IMR-90 (cell line): Measurements from ENCODE around the gene POFUT1. TPM values are rescaled to one million over a fixed set of nuclear protein-coding genes. Genes with fewer than 3 reads are reported as not detected.

Experiments used
- ATAC-seq: fragments of 200-7000 bp; cut with Tn5 transposase; 2 replicates; pipeline ENCODE4 v1.9.1; 2020; ENCODE audit warnings: low read depth, mild to moderate bottlenecking, moderate library complexity
- BruUV-seq: library from RNA; stranded (reverse); fragments of 400-500 nt; replicated peaks from 2 replicates; lab custom pipeline; 2021; lab: Mats Ljungman, UMichigan
- CTCF ChIA-PET: fragments of 300-600 bp; formaldehyde crosslinking; extraction: SDS; loops from one replicate; lab custom pipeline; 2021; ENCODE audit warnings: antibody characterized with exemption; lab: Yijun Ruan, JAX
- POLR2A ChIA-PET: fragments of 300-600 bp; sonication (Branson Sonifier 250); formaldehyde crosslinking; loops from one replicate; lab custom pipeline; 2022; ENCODE audit warnings: antibody characterized with exemption; ENCODE audit not compliant: unreplicated experiment; lab: Charles Lee
- DNase-seq: peaks from one replicate; pipeline ENCODE4 v3.0.0; 2013
- H2AFZ ChIP-seq: replicated peaks from 2 replicates; pipeline ENCODE3; 2013; ENCODE audit warnings: low read length, mild to moderate bottlenecking; ENCODE audit not compliant: poor library complexity
- H2AK5ac ChIP-seq: 2 replicates; pipeline ENCODE4 v1.6.1; 2013; ENCODE audit warnings: low read depth, low read length, inconsistent platforms
- H2AK9ac ChIP-seq: replicated peaks from 2 replicates; pipeline ENCODE3; 2013; ENCODE audit warnings: mild to moderate bottlenecking, low read depth, low read length, moderate library complexity; ENCODE audit not compliant: poor library complexity
- H2BK120ac ChIP-seq: 2 replicates; pipeline ENCODE4 v1.6.1; 2013; ENCODE audit warnings: low read depth, low read length, inconsistent platforms
- H2BK15ac ChIP-seq: 3 replicates; pipeline ENCODE4 v1.6.1; 2013; ENCODE audit warnings: low read depth, low read length, inconsistent platforms
- H2BK20ac ChIP-seq: 2 replicates; pipeline ENCODE4 v1.6.1; 2013; ENCODE audit warnings: low read depth, mild to moderate bottlenecking, inconsistent platforms, low read length, moderate library complexity
- H2BK5ac ChIP-seq: 2 replicates; pipeline ENCODE4 v1.6.1; 2013; ENCODE audit warnings: mild to moderate bottlenecking, low read depth, low read length, inconsistent platforms; ENCODE audit not compliant: poor library complexity, severe bottlenecking
- H3K14ac ChIP-seq: replicated peaks from 2 replicates; pipeline ENCODE4 v1.6.1; 2013; ENCODE audit warnings: low read depth, low read length, inconsistent platforms
- H3K18ac ChIP-seq: 2 replicates; pipeline ENCODE4 v1.6.1; 2013; ENCODE audit warnings: low read depth, low read length, control low read depth
- H3K23ac ChIP-seq: 2 replicates; pipeline ENCODE4 v1.6.1; 2013; ENCODE audit warnings: low read depth, low read length, inconsistent platforms
- H3K27ac ChIP-seq: 2 replicates; pipeline ENCODE4 v1.5.1; 2013; ENCODE audit warnings: mild to moderate bottlenecking, control low read depth, low read length; ENCODE audit not compliant: insufficient read depth
- H3K27me3 ChIP-seq: 2 replicates; pipeline ENCODE4 v1.6.1; 2013; ENCODE audit warnings: low read length; ENCODE audit not compliant: control insufficient read depth, insufficient read depth
- H3K36me3 ChIP-seq: 2 replicates; pipeline ENCODE4 v1.6.1; 2013; ENCODE audit warnings: low read length, mixed read lengths; ENCODE audit not compliant: control insufficient read depth, insufficient read depth
- H3K4ac ChIP-seq: 2 replicates; pipeline ENCODE4 v1.6.1; 2013; ENCODE audit warnings: low read depth, low read length, inconsistent platforms
- H3K4me1 ChIP-seq: 2 replicates; pipeline ENCODE4 v1.6.1; 2013; ENCODE audit warnings: low read length, mixed read lengths; ENCODE audit not compliant: control insufficient read depth, insufficient read depth
- H3K4me2 ChIP-seq: 2 replicates; pipeline ENCODE4 v1.6.1; 2013; ENCODE audit warnings: low read depth, mild to moderate bottlenecking, control low read depth, low read length, moderate library complexity
- H3K4me3 ChIP-seq: 2 replicates; pipeline ENCODE4 v1.5.1; 2013; ENCODE audit warnings: low read depth, mild to moderate bottlenecking, control low read depth, low read length, moderate library complexity; ENCODE audit not compliant: insufficient read depth
- H3K56ac ChIP-seq: 2 replicates; pipeline ENCODE4 v1.6.1; 2013; ENCODE audit warnings: low read length, inconsistent platforms; ENCODE audit not compliant: insufficient read depth; ENCODE audit errors: extremely low read depth
- H3K79me1 ChIP-seq, 2 experiments: 2 replicates each; pipeline ENCODE4 v1.6.1; 2013; ENCODE audit warnings: low read length in 2 of 2, inconsistent platforms in 1 of 2, low read depth in 1 of 2
- H3K9ac ChIP-seq: 2 replicates; pipeline ENCODE4 v1.6.1; 2013; ENCODE audit warnings: low read depth, low read length, control low read depth
- H3K9me1 ChIP-seq: 2 replicates; pipeline ENCODE4 v1.6.1; 2013; ENCODE audit warnings: low read length, inconsistent platforms; ENCODE audit not compliant: insufficient read depth
- H3K9me3 ChIP-seq: 2 replicates; pipeline ENCODE4 v1.6.1; 2013; ENCODE audit warnings: low read length; ENCODE audit not compliant: control insufficient read depth, insufficient read depth
- H4K20me1 ChIP-seq: 2 replicates; pipeline ENCODE4 v1.6.1; 2013; ENCODE audit warnings: low read length, inconsistent platforms; ENCODE audit not compliant: insufficient read depth
- H4K5ac ChIP-seq: 2 replicates; pipeline ENCODE4 v1.6.1; 2013; ENCODE audit warnings: mild to moderate bottlenecking, low read depth, low read length, control low read depth
- H4K8ac ChIP-seq, 2 experiments: 2 replicates each; pipeline ENCODE4 v1.6.1; 2013; ENCODE audit warnings: low read depth in 2 of 2, low read length in 2 of 2, control low read depth in 1 of 2, inconsistent platforms in 1 of 2
- H4K91ac ChIP-seq: 2 replicates; pipeline ENCODE4 v1.6.1; 2013; ENCODE audit warnings: low read depth, low read length, inconsistent platforms; ENCODE audit not compliant: insufficient read depth
- BHLHE40 ChIP-seq: fragments of 150-350 bp; IDR thresholded peaks from 2 replicates; pipeline ENCODE4 v1.6.1; 2016; ENCODE audit warnings: mild to moderate bottlenecking, low read depth, low read length
- CEBPB ChIP-seq: IDR thresholded peaks from 2 replicates; pipeline ENCODE4 v1.6.1; 2012; ENCODE audit warnings: low read depth, low read length, improper control_type of control experiment
- CHD1 ChIP-seq: IDR thresholded peaks from 2 replicates; pipeline ENCODE4 v1.6.1; 2012; ENCODE audit warnings: low read depth, low read length, improper control_type of control experiment
- CTCF ChIP-seq: conservative IDR thresholded peaks from 2 replicates; pipeline ENCODE4 v1.5.1; 2012; ENCODE audit warnings: mild to moderate bottlenecking, low read depth, low read length, improper control_type of control experiment
- ELK1 ChIP-seq: fragments of 150-350 bp; IDR thresholded peaks from 2 replicates; pipeline ENCODE4 v1.6.1; 2016; ENCODE audit warnings: low read depth, mild to moderate bottlenecking, low read length, moderate library complexity, borderline replicate concordance
- FOS ChIP-seq: fragments of 150-350 bp; IDR thresholded peaks from 2 replicates; pipeline ENCODE4 v1.6.1; 2016; ENCODE audit warnings: low read depth, low read length
- MAFK ChIP-seq: IDR thresholded peaks from 2 replicates; pipeline ENCODE4 v1.6.1; 2012; ENCODE audit warnings: low read depth, low read length, improper control_type of control experiment
- MAZ ChIP-seq: IDR thresholded peaks from 2 replicates; pipeline ENCODE4 v1.6.1; 2012; ENCODE audit warnings: low read depth, mild to moderate bottlenecking, low read length, improper control_type of control experiment, moderate library complexity, borderline replicate concordance
- MXI1 ChIP-seq: IDR thresholded peaks from 2 replicates; pipeline ENCODE4 v1.6.1; 2012; ENCODE audit warnings: low read depth, mild to moderate bottlenecking, low read length, moderate library complexity, borderline replicate concordance
- NFE2L2 ChIP-seq: fragments of 150-350 bp; IDR thresholded peaks from 2 replicates; pipeline ENCODE4 v1.6.1; 2016; ENCODE audit warnings: low read depth, mild to moderate bottlenecking, low read length
- POLR2A ChIP-seq: IDR thresholded peaks from 2 replicates; pipeline ENCODE4 v1.6.1; 2012; ENCODE audit warnings: mild to moderate bottlenecking, low read depth, low read length
- RAD21 ChIP-seq: IDR thresholded peaks from 2 replicates; pipeline ENCODE4 v1.6.1; 2012; ENCODE audit warnings: low read length, improper control_type of control experiment
- RCOR1 ChIP-seq: IDR thresholded peaks from 2 replicates; pipeline ENCODE4 v1.6.1; 2012; ENCODE audit warnings: mild to moderate bottlenecking, low read length, improper control_type of control experiment; ENCODE audit not compliant: insufficient replicate concordance
- RFX5 ChIP-seq: IDR thresholded peaks from 2 replicates; pipeline ENCODE4 v1.8.0; 2012; ENCODE audit warnings: low read depth, mild to moderate bottlenecking, low read length, moderate library complexity
- SMC3 ChIP-seq: fragments of 150-350 bp; IDR thresholded peaks from 2 replicates; pipeline ENCODE4 v1.6.1; 2016; ENCODE audit warnings: low read depth, mild to moderate bottlenecking, antibody characterized with exemption, low read length, moderate library complexity
- USF2 ChIP-seq: fragments of 150-350 bp; IDR thresholded peaks from 2 replicates; pipeline ENCODE4 v1.6.1; 2017; ENCODE audit warnings: mild to moderate bottlenecking, antibody characterized with exemption, low read length, low read depth
- WGBS, 2 experiments: methylation state at CpG; one replicate each; pipeline versions ENCODE4 v1.1.5 to v1.1.7; 2013; ENCODE audit warnings: missing lambda C conversion rate in 2 of 2; ENCODE audit not compliant: insufficient read length in 1 of 2; ENCODE audit errors: extremely low coverage in 2 of 2; 5-methylcytosine and 5-hydroxymethylcytosine counted together
- dilution Hi-C: fragments of 300-500 bp; cut with HindIII; formaldehyde crosslinking; loops from one replicate; pipeline ENCODE4 v1.14.3; 2018; ENCODE audit warnings: low sequenced_read_pairs; ENCODE audit not compliant: unreplicated experiment
- in situ Hi-C: fragments of 300-500 bp; cut with MboI; formaldehyde crosslinking; loops from 3 replicates; pipeline ENCODE4 v1.14.3; 2019; ENCODE audit warnings: low sequenced_read_pairs, inconsistent platforms, mixed read lengths
- intact Hi-C: fragments of 100-400 bp; cut with micrococcal nuclease; formaldehyde crosslinking; loops from 2 replicates; pipeline ENCODE4 v1.10.0; 2022
- polyA plus RNA-seq, 3 experiments: library from polyadenylated mRNA; depleted of rRNA; stranded (reverse); fragments of >200 nt; gene quantifications; 2 replicates each; pipeline ENCODE4 v1.2.3, GENCODE V29; 2012; ENCODE audit warnings: low replicate concordance in 1 of 3
- total RNA-seq: library from RNA; depleted of rRNA; stranded (reverse); fragments of >200 nt; gene quantifications from 2 replicates; pipeline ENCODE4 v1.2.3, GENCODE V29; 2012

Gene POFUT1
- total and polyA plus RNA-seq, 2 of the 4 experiments (the other 2 are of a cell fraction) = 25.5 to 41.1 TPM

GRCh38 chr20:32189123-32189410, 18.6 kb upstream of the POFUT1 start:
- Histone ChIP-seq H3K4ac (peak overlapping the region; percentile 88; the same call in 1 of the 2 replicates), H2BK5ac (no peak overlapping the region), H2BK20ac (no peak overlapping the region), H2BK15ac (no peak overlapping the region), H3K4me2 (no peak overlapping the region; the same call in 1 of the 2 replicates), H3K18ac (no peak overlapping the region), H3K27ac (no peak overlapping the region), H2BK120ac (no peak overlapping the region), H4K20me1 (no peaks in the 10 kb centered on the region), H4K91ac (peak overlapping the region; percentile 73; the same call in 1 of the 2 replicates), H3K23ac (no peak overlapping the region), H3K27me3 (no peaks in the 10 kb centered on the region), H3K79me1 (peaks cover 4 to 21% of the 10 kb centered on the region in 2 experiments; a peak in 2 of 4 replicates), H2AK5ac (peak overlapping the region; percentile 64), H3K9me1 (peaks cover 18% of the 10 kb centered on the region), H3K14ac (peak overlapping the region; percentile 91), H4K8ac (peak overlapping the region; percentile 97 to 100; a peak in 2 of 4 replicates), H3K36me3 (peaks cover 1% of the 10 kb centered on the region; the same call in 1 of the 2 replicates), H2AFZ (peak overlapping the region; percentile 93), H3K9me3 (no peaks in the 10 kb centered on the region), H3K4me1 (peaks cover 8% of the 10 kb centered on the region), H3K9ac (no peak overlapping the region), H3K56ac (no peak overlapping the region), H3K4me3 (no peak overlapping the region), H4K5ac (0 out of 2 replicates have a peak overlapping the region, but pooled peaks have one; percentile 93), H2AK9ac (no peak overlapping the region)
- no peak for ATAC-seq
- dilution Hi-C loops = no loop called here
- POLR2A ChIA-PET = no interaction called here
- no peak for DNase-seq
- no TSS peak for BruUV-seq
- no CpG with 5 or more reads among the region's 9 CpGs for WGBS, 2 experiments
- in situ Hi-C loops = no loop called here
- CTCF ChIA-PET = no interaction called here
- intact Hi-C loops = no loop called here
- TF ChIP-seq POLR2A = no peak
- TF ChIP-seq NFE2L2 = no peak
- no peak for TF ChIP-seq RAD21
- no peak for TF ChIP-seq MXI1
- TF ChIP-seq CHD1 = no peak
- TF ChIP-seq ELK1 = no peak
- no peak for TF ChIP-seq USF2
- TF ChIP-seq SMC3 = no peak
- TF ChIP-seq BHLHE40 = no peak
- TF ChIP-seq CTCF = no peak
- no peak for TF ChIP-seq CEBPB
- no peak for TF ChIP-seq FOS
- no peak for TF ChIP-seq MAFK
- TF ChIP-seq MAZ = no peak
- TF ChIP-seq RFX5 = no peak
- no peak for TF ChIP-seq RCOR1
